ENCODE measurements around the gene NACA. TPM values are rescaled to one million over a fixed set of nuclear protein-coding genes. Genes with fewer than 3 reads are reported as not detected.
"Not testable (repeated sequence)": the region's sequence is repeated elsewhere in the genome, so short reads cannot be mapped to it uniquely, and the experiment has no call there.

NACA gene
- total and polyA plus RNA-seq, 3 experiments from 2014 or later, result 957 to 1,079 (median 1,017) TPM

DNA sequence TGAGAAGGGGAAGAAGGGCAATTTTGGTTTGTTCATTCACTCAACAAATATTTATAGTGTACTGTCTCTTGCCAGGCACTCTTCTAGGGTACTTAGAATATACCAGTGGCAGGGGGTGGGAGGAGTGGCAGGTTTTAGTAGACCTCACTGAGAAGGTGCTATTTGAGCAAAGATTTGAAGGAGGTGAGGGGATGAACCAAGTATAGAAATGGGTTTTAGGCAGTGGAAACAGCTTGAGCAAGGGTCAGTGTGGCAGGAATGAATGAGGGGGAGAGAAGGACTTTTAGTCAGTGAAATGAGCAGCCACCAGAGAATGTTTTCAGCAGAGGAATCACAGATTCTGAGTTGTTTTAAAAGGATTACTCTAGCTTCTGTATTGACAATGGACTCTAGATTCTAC lies 24.8 kb upstream of the NACA start:
- Mint-ChIP-seq H3K27ac (peak overlapping the region; percentile 1 to 92 (median 55)), H3K27me3 (no peaks in the 10 kb centered on the region), H3K36me3 (peaks cover 6 to 47% (median 23%) of the 10 kb centered on the region in 3 donors), H3K4me1 (peaks cover 24 to 42% (median 41%) of the 10 kb centered on the region in 3 donors), H3K4me3 (peak overlapping the region; percentile 10 to 75 (median 45)), H3K9me3 (no peaks in the 10 kb centered on the region)
- H3K27ac ChIP-seq (ENCODE audit: low read depth, low read length), result no peak overlapping the region
- DNase-seq, result no peak
- CTCF ChIA-PET, result interaction anchor here (1.6 kb wide), 1 partner anchor 238 kb away, joined by 4 read pairs; no protein-coding TSS in a partner anchor
- no peaks in the 10 kb centered on the region for H3K9me3 ChIP-seq (ENCODE audit: low read length)
- no peaks in the 10 kb centered on the region for H3K4me1 ChIP-seq (ENCODE audit: insufficient read depth, low read length)
- H3K36me3 ChIP-seq (ENCODE audit: insufficient read depth, low read length), result peaks cover 21% of the 10 kb centered on the region
- H3K27me3 ChIP-seq (ENCODE audit: insufficient read depth, low read length, poor library complexity, severe bottlenecking), result no peaks in the 10 kb centered on the region
- H3K4me3 ChIP-seq (ENCODE audit: low read length), result no peak overlapping the region
- POLR2A ChIA-PET, result no interaction called here

DNA sequence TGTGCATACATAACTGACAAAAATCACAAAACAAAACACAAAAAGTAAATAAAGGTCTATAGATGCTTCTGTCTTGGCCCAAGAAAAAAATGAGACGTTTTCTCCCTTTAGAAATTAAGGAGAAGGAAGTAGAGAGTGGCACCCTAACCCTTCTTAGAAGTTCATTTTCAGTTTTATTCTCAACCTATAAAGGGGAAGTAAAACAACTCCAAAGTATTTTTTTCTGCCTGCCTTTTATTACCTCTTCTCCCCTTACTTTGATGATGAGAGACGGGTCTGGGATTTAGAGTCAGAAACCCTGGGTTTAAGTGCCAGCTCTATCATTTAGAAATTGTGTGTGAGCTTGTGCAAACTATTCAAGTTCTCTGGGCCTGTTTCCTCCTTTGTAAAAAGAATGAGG lies 24.3 kb upstream of the NACA start:
- Mint-ChIP-seq H3K36me3 (peaks cover 6 to 52% (median 23%) of the 10 kb centered on the region in 3 donors), H3K27ac (peak overlapping the region in 2 of 8 donors; percentile 29 to 87)

DNA sequence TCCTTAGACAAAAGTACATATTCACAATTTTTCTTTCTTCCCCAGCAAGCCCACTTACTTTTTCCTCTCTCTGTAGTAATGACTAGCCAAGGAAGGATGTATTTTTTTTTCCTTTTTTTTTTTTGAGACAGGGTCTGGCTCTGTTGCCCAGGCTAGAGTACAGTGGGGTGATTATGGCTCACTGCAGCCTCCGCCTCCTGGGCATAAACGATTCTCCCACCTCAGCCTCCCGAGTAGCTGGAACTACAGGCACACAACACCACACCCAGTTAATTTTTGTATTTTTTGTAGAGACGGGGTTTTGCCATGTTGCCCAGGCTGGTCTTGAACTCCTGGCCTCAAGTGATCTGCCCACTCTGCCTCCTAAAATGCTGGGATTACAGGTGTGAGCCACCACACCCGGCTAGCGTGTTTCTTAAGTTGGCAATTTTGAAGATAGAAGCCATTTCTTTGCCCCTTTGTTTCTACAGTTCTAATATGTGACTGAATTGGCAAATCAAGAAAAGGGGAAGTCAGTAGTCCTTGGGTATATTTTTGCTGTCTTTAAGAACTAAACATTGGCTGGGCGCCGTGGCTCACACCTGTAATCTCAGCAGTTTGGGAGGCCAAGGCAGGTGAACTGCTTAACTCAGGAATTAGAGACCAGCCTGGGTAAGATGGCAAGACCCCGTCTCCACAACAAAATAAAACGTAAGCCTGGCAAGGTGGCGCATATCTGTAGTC lies 3.2 kb upstream of the NACA start:
- no peaks in the 10 kb centered on the region for H3K9me3 Mint-ChIP-seq
- H3K27ac ChIP-seq (ENCODE audit: low read depth, low read length), result no peak overlapping the region
- ChIA-PET CTCF (no interaction called here), POLR2A (interaction anchor here (1.5 kb wide), 1 partner anchor 40 kb away, joined by 3 read pairs; the partner anchor contains the start of gene PTGES3)
- peak overlapping the region in 1 of 8 donors; percentile 60 for H3K27ac Mint-ChIP-seq
- peaks cover 18% of the 10 kb centered on the region for H3K36me3 ChIP-seq (ENCODE audit: insufficient read depth, low read length)
- peaks cover 0 to 53% (median 7%) of the 10 kb centered on the region in 3 donors for H3K36me3 Mint-ChIP-seq
- no peaks in the 10 kb centered on the region for H3K27me3 Mint-ChIP-seq
- H3K4me1 ChIP-seq (ENCODE audit: insufficient read depth, low read length), result peaks cover 18% of the 10 kb centered on the region
- no peak overlapping the region for H3K4me3 ChIP-seq (ENCODE audit: low read length)
- no peaks in the 10 kb centered on the region for H3K27me3 ChIP-seq (ENCODE audit: insufficient read depth, low read length, poor library complexity, severe bottlenecking)
- H3K9me3 ChIP-seq (ENCODE audit: low read length), result no peaks in the 10 kb centered on the region
- peaks cover 25 to 26% (median 25%) of the 10 kb centered on the region in 3 donors for H3K4me1 Mint-ChIP-seq
- no peak for DNase-seq
- no peak overlapping the region for H3K4me3 Mint-ChIP-seq

More for the DNA sequence above, 24.3 kb upstream of the NACA start:
- Histone ChIP-seq H3K4me3 (ENCODE audit: low read length) (no peak overlapping the region), H3K27ac (ENCODE audit: low read depth, low read length) (no peak overlapping the region), H3K9me3 (ENCODE audit: low read length) (no peaks in the 10 kb centered on the region), H3K4me1 (ENCODE audit: insufficient read depth, low read length) (no peaks in the 10 kb centered on the region), H3K36me3 (ENCODE audit: insufficient read depth, low read length) (peaks cover 23% of the 10 kb centered on the region), H3K27me3 (ENCODE audit: insufficient read depth, low read length, poor library complexity, severe bottlenecking) (no peaks in the 10 kb centered on the region)
- no peaks in the 10 kb centered on the region for H3K9me3 Mint-ChIP-seq
- H3K27me3 Mint-ChIP-seq, result no peaks in the 10 kb centered on the region
- ChIA-PET POLR2A (no interaction called here), CTCF (interaction anchor here (1.5 kb wide), 1 partner anchor 8 kb away, joined by 3 read pairs; no protein-coding TSS in a partner anchor)
- peaks cover 24 to 42% (median 41%) of the 10 kb centered on the region in 3 donors for H3K4me1 Mint-ChIP-seq
- no peak for DNase-seq
- H3K4me3 Mint-ChIP-seq, result peak overlapping the region in 2 of 7 donors; percentile 10 to 75

DNA sequence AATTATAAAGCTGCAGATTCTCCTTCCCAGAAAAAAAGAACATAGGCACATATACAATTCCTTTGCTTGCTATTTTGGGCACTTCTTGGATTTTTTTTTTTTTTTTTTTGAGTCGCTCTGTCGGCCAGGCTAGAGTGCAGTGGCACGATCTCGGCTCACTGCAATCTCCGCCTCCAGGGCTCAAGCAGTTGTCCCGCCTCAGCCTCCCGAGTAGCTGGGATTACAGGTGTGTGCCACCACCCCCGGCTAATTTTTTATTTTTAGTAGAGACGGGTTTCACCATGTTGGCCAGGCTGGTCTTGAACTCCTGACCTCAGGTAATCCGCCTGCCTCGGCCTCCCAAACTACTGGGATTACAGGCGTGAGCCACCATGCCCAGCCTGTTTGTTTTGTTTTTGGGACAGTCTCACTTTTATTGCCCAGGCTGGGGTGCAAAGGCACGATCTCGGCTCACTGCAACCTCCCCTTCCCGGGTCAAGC lies 1.1 kb upstream of the NACA start:
- ChIA-PET POLR2A (interaction anchor here (1.2 to 2.4 kb wide), 9 partner anchors 10 to 97 kb away, joined by 4 to 56 read pairs (median 5); partner anchors contain the start of genes ATP5F1B, BAZ2A and PTGES3), CTCF (interaction anchor here (0.6 to 2.4 kb wide), 8 partner anchors 22 to 290 kb away, joined by 3 to 11 read pairs (median 4); partner anchors contain the start of genes PRIM1, PTGES3 and TAC3)
- not testable (repeated sequence) for H3K9me3 ChIP-seq (ENCODE audit: low read length); H3K9me3 Mint-ChIP-seq; H3K27me3 Mint-ChIP-seq; H3K27me3 ChIP-seq (ENCODE audit: insufficient read depth, low read length, poor library complexity, severe bottlenecking); DNase-seq
- peak overlapping the region; percentile 79 for H3K27ac ChIP-seq (ENCODE audit: low read depth, low read length)
- H3K27ac Mint-ChIP-seq, result peak overlapping the region; percentile 85 to 98 (median 96)
- peaks cover 0 to 56% (median 7%) of the 10 kb centered on the region in 3 donors for H3K36me3 Mint-ChIP-seq
- peaks cover 45 to 47% (median 46%) of the 10 kb centered on the region in 3 donors for H3K4me1 Mint-ChIP-seq
- peak overlapping the region; percentile 96 for H3K4me3 ChIP-seq (ENCODE audit: low read length)
- peaks cover 38% of the 10 kb centered on the region for H3K4me1 ChIP-seq (ENCODE audit: insufficient read depth, low read length)
- H3K4me3 Mint-ChIP-seq, result peak overlapping the region; percentile 89 to 99 (median 98)
- H3K36me3 ChIP-seq (ENCODE audit: insufficient read depth, low read length), result peaks cover 22% of the 10 kb centered on the region

DNA sequence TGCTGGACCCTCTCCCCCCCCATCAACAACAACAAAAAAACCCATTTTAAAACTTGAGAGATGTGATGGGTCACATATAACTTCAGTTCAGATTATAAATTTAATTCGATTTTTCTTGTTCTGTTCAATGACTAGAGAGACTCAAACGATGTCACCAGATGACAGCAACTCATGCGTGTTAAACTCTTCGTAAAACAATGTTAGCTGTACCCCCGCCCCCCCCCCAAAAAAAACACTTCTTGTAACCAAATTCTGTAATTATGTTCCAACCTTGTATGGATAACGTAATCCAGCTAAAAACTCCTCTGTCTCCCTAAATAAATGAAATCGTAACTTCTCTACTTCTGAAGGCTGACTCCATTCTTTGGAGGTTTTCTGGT lies 614 bp upstream of the NACA start:
- Histone ChIP-seq H3K4me1 (ENCODE audit: insufficient read depth, low read length) (peaks cover 43% of the 10 kb centered on the region), H3K27me3 (ENCODE audit: insufficient read depth, low read length, poor library complexity, severe bottlenecking) (no peaks in the 10 kb centered on the region), H3K4me3 (ENCODE audit: low read length) (peak overlapping the region; percentile 96), H3K36me3 (ENCODE audit: insufficient read depth, low read length) (peaks cover 20% of the 10 kb centered on the region), H3K9me3 (ENCODE audit: low read length) (no peaks in the 10 kb centered on the region), H3K27ac (ENCODE audit: low read depth, low read length) (peak overlapping the region; percentile 79)
- H3K4me1 Mint-ChIP-seq, result peaks cover 50 to 52% (median 51%) of the 10 kb centered on the region in 3 donors
- H3K9me3 Mint-ChIP-seq, result no peaks in the 10 kb centered on the region
- no peaks in the 10 kb centered on the region for H3K27me3 Mint-ChIP-seq
- ChIA-PET CTCF (interaction anchor here (0.7 to 2.4 kb wide), 9 partner anchors 22 to 290 kb away, joined by 3 to 11 read pairs (median 3); partner anchors contain the start of genes PRIM1, PTGES3 and TAC3), POLR2A (interaction anchor here (0.6 to 2.4 kb wide), 19 partner anchors 9 to 608 kb away, joined by 3 to 56 read pairs (median 5); partner anchors contain the start of genes ATP5F1B, BAZ2A, PTGES3 and ZC3H10)
- H3K36me3 Mint-ChIP-seq, result peaks cover 0 to 56% (median 6%) of the 10 kb centered on the region in 3 donors
- H3K27ac Mint-ChIP-seq, result peak overlapping the region; percentile 85 to 98 (median 96)
- H3K4me3 Mint-ChIP-seq, result peak overlapping the region; percentile 89 to 99 (median 98)
- no peak for DNase-seq

DNA sequence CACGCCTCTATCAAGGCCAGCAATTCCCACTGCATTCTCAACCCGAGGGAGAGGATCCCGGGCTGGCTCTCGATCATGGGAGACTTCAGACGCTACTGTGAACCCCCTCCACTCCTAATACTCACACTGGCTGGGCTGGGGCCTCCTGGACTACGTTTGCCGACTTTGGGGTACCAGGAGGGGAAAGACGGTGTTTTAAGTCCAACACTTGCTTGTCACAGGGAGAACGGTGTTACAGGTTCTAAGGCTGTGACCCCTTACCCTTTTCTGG lies 463 bp downstream of the NACA start:
- peak overlapping the region; percentile 96 for H3K4me3 ChIP-seq (ENCODE audit: low read length)
- peaks cover 61 to 63% (median 62%) of the 10 kb centered on the region in 3 donors for H3K4me1 Mint-ChIP-seq
- H3K27ac Mint-ChIP-seq, result peak overlapping the region; percentile 85 to 98 (median 96)
- CTCF ChIA-PET, result interaction anchor here (0.6 to 1.5 kb wide), 3 partner anchors 88 to 96 kb away, joined by 3 to 5 read pairs (median 3); no protein-coding TSS in a partner anchor
- H3K27me3 Mint-ChIP-seq, result peaks cover 0 to 2% of the 10 kb centered on the region in 2 donors
- H3K4me1 ChIP-seq (ENCODE audit: insufficient read depth, low read length), result peaks cover 54% of the 10 kb centered on the region
- peaks cover 0 to 62% (median 9%) of the 10 kb centered on the region in 3 donors for H3K36me3 Mint-ChIP-seq
- H3K9me3 Mint-ChIP-seq, result no peaks in the 10 kb centered on the region
- H3K4me3 Mint-ChIP-seq, result peak overlapping the region; percentile 89 to 99 (median 98)
- POLR2A ChIA-PET, result interaction anchor here (0.5 to 2.4 kb wide), 10 partner anchors 21 to 684 kb away, joined by 3 to 56 read pairs (median 5); partner anchors contain the start of genes ATP5F1B, BAZ2A, PTGES3 and ZC3H10
- H3K9me3 ChIP-seq (ENCODE audit: low read length), result no peaks in the 10 kb centered on the region
- peak overlapping the region; percentile 79 for H3K27ac ChIP-seq (ENCODE audit: low read depth, low read length)
- H3K36me3 ChIP-seq (ENCODE audit: insufficient read depth, low read length), result peaks cover 30% of the 10 kb centered on the region
- no peaks in the 10 kb centered on the region for H3K27me3 ChIP-seq (ENCODE audit: insufficient read depth, low read length, poor library complexity, severe bottlenecking)
- DNase-seq, result no peak

DNA sequence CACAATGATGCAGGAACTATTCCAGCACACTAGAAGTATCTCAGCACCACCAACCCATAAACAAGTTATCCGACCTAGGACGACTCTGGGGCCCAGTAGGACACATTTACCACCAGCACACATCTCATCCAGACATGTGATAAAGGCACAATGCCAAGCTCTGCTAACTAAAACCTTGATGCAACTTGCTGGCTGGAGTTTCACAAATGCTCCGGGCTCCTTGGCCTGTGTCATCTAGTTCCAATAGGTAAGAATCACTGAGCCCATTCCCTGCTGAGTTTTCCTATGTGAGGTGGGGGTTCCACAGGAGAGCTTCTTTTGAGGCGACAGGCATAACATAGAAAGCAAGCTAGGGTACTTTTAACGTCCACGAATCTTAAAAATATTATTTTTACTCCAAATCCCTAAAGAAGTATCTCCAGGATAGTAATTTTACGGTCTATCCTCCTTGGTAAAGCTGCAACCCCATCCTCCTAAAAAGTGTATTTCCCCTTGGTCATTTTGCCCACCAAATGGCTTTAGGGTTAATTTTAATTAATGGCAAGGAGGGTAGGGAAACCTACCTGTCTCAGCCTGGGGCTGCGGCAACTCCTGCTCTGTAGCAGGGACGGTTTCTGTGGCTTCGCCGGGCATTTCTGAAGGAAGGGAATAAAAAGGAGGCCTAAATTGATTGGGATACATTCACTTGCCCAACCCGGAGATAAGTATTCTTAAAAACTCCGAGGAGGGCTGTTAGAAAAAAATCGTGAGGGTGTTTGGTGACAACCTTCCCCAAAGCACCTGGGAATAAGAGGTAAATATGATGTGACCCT lies 1.0 kb downstream of the NACA start:
- Histone ChIP-seq H3K9me3 (ENCODE audit: low read length) (no peaks in the 10 kb centered on the region), H3K27me3 (ENCODE audit: insufficient read depth, low read length, poor library complexity, severe bottlenecking) (no peaks in the 10 kb centered on the region), H3K4me1 (ENCODE audit: insufficient read depth, low read length) (peaks cover 60% of the 10 kb centered on the region), H3K27ac (ENCODE audit: low read depth, low read length) (peak overlapping the region; percentile 79), H3K4me3 (ENCODE audit: low read length) (peak overlapping the region; percentile 96), H3K36me3 (ENCODE audit: insufficient read depth, low read length) (peaks cover 35% of the 10 kb centered on the region)
- Mint-ChIP-seq H3K4me3 (peak overlapping the region; percentile 89 to 99 (median 98)), H3K27me3 (peaks cover 0 to 4% of the 10 kb centered on the region in 2 donors), H3K36me3 (peaks cover 0 to 64% (median 9%) of the 10 kb centered on the region in 3 donors), H3K4me1 (peaks cover 67 to 68% (median 67%) of the 10 kb centered on the region in 3 donors), H3K9me3 (no peaks in the 10 kb centered on the region), H3K27ac (peak overlapping the region; percentile 85 to 98 (median 96))
- peak in 1 of 5 donors; percentile 15 for DNase-seq
- CTCF ChIA-PET, result interaction anchor here (0.6 kb wide), 1 partner anchor 88 kb away, joined by 3 read pairs; no protein-coding TSS in a partner anchor
- POLR2A ChIA-PET, result interaction anchor here (0.5 to 1.7 kb wide), 5 partner anchors 12 to 685 kb away, joined by 3 to 10 read pairs (median 4); no protein-coding TSS in a partner anchor
